Stimulated activated CD4-positive, alpha-beta T cell treated with anti-CD3 and anti-CD28 coated beads, Interleukin-4, amount 100 ng/mL, for 4 hours (primary cell): ENCODE data around the gene FGA.
A peak's percentile ranks its signal among the peaks of the same experiment; 100 is the strongest.

ENCODE experiments used
- DNase-seq, 2 experiments: peaks; one replicate each; pipeline ENCODE4 v3.0.0-alpha.2; 2020

FGA gene

GRCh38 chr4:154590329-154591006 is at the start of gene FGA:
FGA (minus strand) TSS chr4:154590742; CDS start chr4:154590687, 55 bp downstream.
- DNase-seq = no peak

GRCh38 chr4:154634058-154634457 is 43.5 kb upstream of the FGA start:
- DNase-seq = no peak

DNA sequence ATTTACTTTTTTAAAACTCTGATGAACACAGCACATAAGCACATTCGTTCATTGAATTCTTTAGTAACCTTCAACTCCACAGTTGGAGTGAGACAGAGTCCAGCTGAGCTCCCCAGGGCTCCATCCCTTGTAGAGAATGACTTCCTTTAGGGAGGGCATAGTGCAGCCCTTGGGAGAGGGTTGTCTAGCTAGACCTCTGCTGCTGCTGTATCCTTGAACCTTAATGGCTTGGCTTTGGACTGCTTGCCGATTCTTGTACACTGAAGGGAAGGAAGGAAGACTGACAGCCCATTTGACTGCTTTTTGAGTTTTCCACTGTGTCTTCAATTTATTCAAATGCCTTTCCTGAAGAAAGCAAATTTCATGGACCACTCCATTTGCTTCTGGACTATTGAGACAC is 41.3 kb upstream of the FGA start:
- no peak for DNase-seq

DNA sequence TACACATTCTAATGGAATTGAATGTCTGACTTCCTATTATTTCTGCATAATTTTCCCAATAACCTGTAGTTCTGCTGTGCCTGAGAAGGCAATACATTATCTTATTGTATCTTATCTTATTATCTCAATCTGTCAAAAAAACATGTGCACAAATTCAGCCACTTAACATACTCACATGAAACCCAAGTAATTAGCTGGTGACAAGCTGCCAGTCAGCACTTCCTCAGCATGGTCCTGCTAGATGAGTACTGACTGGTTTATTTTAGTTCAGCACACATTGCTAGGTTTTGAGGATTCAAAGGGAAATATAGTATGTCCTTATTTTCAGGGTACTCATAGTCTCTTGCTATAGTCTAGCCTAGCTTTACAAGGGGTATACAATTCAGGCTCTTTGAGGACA is 39.8 kb upstream of the FGA start:
- DNase-seq = no peak

DNA sequence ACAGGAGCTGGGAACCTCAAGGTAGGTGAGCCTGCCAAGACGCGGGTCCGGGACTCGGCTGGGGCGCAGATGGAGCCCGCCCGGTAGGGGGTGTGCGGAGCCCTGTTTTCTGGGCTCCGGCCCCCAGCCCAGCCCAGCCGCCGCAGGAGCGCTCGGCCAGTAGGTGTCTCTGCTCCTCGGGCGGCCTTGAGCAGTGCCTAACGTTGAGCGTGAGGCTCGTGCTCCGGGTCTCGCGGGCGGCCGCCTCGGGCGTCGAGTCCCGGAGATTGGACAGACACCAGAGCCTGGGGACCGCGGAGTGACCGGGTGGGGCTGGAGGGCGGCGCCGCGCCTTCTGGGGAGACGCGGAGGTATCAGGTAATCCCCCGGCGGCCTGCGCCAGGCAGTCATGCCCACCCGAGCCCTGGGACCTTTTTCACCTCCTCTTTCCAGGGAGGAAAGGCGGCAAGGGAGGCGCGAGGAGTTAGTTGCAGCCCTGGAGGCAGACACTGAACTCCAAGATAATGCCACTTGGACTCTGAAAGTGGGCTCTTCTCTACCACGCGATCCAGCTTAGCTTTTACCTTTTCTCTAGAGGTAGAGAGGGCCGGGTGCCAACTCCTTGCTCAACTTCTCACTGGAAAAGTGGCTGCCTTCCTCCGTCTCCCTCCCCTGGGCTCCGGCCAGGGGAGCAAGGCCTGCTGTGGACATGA is 36.4 kb upstream of the FGA start:
- DNase-seq = peak; percentile 38 to 53

- DNase-seq = no peak
Measured at GRCh38 chr4:154625971-154626370, 35.4 kb upstream of the FGA start.

- DNase-seq = no peak
Measured at GRCh38 chr4:154623995-154624394, 33.5 kb upstream of the FGA start.

DNA sequence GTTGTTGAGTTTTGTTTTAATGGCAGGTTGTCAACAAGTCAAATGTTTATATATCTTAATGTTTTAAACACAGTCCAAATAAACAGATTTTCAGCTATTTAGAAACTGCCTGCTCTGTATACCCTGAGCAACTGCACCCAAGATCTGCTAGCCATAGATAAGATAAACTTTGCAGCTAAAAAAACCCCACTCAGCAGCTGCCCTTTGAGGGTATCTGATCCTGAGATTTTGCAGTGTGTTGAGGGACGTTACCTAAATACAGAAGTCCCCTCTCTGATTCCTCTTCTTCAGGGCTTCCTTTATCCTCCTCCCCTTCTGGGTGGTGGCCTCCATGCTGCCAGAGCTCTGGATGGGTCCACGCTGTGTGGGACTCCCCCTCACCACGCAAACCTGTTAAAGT is 32.9 kb upstream of the FGA start:
- DNase-seq = no peak

DNA sequence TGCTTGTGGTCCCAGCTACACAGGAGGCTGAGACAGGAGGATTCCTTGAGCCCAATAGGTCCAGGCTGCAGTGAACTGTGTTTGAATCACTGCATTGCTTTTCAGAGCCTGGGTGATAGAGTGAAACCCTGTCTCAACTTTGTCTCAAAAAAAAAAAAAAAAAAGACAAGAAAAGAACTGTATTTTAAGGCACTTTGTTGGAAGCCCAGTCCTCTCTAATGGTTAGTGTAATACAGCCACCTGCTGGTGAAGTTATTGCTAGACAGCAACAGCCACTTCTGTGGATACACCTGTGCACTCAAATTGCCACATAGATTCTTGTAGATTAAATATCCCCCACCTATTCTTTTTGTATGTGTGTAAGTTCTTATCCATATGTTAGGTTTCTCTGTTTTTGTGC is 32.1 kb upstream of the FGA start:
- DNase-seq = no peak

DNA sequence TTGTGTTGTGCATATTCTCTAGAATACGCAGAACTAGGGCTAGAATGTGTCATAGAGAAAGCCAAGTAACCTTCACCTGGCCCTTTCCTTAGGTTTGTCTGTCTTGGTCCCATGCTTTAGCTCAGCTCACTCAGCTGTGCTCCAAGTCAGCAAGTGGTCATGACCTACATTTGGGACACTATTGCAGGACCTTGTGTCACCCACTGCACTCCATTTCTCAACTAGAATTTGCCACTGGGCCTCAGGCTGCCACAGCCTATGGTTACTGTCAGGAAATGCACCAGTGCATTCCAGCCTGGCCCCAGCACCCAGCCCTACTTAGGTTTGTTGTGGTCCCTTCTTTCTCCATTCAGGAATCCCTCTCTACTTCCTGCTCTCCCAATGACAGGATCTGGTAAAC is 29.6 kb upstream of the FGA start:
- DNase-seq = no peak

- DNase-seq = peak; percentile 23 to 33
Measured at GRCh38 chr4:154618708-154619315, 28.3 kb upstream of the FGA start.

- DNase-seq = no peak
Measured at GRCh38 chr4:154617820-154618317, 27.3 kb upstream of the FGA start.

DNA sequence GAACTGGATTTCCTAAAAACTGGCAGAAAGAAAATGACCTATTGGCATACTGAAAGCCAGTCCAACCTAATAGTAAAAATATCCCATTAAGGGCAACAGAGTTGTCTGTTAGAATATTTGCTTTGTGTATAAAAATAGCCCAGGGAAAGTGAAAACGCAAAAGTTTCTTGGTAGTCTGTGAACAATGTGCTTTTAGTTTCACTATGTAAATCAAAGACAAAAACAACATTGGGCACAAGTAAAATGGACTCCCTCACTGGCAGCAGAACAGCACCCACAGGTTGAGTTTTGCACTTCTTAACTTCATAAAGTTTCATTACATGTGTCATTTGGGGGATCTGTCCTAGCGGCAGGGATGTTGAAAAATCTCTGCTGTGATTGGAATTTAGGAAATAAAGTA is 26.2 kb upstream of the FGA start:
- DNase-seq = no peak

- no peak for DNase-seq
Measured at GRCh38 chr4:154616287-154616686, 25.7 kb upstream of the FGA start.

GRCh38 chr4:154615211-154615610 is 24.7 kb upstream of the FGA start:
- DNase-seq = no peak

DNA sequence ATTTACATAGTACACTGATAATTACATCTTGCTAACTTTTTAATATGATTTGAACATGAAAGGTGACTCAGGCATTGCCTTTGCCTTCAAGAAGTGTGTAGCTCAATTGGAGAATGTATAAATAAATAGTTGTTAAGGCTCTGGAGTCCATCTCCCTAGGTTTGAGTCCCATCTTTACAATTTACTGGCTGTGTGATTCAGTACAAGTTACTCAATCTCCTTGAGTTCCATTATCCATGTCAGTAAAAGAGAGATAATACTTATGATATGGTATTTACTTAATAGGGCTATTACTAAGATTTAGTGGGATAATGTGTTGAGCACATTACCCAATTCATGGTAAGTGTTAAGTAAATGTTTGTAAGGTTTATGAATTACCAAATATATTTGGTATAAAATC is 23.8 kb upstream of the FGA start:
- DNase-seq = no peak

DNA sequence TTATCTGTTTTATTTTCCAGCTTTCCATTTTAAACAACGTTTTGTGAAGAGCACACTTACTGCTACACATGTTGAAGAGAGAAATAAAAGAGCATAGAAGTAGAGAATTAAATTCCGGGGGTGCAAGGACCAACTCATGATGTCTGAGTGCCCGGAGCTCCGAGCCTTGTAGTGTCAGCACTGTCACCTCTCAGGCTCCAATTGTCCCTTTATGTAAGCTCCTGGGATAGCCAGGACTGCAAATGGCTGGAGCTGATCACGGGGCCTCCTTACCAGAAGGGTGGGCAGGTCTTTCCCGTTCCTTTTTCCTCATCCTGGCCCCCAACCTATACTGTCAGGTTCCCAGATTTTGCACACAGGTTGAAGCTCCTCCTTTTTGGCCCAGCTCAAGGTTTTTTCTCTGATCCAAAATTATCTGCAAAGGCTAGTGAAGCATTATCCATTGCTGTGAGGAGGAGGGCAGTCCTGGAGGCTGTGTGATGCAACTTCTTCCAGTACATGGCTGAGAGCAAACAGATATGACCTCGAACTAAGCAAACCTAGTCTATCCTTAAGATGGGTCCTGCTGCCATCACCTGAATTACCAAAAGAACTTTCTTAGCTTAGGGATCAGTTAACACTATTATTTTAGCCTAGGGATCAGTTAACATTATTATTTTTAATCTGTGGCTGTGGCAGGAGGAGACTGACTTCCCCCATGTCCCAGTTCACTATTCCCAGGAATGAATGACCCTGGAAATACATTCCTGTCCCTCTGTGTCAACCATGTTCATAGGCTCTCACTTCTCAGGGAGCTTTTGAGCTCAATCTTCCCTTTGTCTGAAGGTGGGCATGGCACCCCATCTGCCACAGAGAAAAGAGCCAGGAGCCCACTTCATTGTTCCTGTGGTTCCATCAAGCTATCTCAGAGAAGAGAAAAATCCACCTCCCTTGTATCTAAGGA is 22.2 kb upstream of the FGA start, which contains the start of gene FGG:
Gene FGG, minus strand, starts transcription at position 185 of the 943 bp plus-strand sequence. Its CDS starts 47 bp downstream, at position 138.
- no peak for DNase-seq

DNA sequence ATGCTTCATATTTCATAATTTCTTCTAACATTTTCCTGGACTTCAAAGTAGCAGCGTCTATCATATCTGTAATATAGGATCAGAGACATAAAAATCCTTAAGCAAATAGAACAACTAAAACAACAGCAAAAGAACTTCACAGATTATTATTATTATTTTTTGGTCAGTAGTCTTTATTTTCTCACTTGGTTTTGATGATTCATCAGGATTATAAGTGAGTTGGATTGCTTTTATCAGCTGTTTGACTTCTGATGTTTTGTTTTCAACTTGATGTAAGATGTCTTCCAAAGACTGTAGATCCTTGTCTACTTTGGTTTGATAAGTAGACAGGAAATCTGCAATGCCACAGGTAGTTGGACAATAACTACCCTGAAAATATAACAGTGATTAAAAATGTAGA is 21.3 kb upstream of the FGA start:
- DNase-seq = no peak

- no peak for DNase-seq
Measured at GRCh38 chr4:154610582-154610981, 20.0 kb upstream of the FGA start.

DNA sequence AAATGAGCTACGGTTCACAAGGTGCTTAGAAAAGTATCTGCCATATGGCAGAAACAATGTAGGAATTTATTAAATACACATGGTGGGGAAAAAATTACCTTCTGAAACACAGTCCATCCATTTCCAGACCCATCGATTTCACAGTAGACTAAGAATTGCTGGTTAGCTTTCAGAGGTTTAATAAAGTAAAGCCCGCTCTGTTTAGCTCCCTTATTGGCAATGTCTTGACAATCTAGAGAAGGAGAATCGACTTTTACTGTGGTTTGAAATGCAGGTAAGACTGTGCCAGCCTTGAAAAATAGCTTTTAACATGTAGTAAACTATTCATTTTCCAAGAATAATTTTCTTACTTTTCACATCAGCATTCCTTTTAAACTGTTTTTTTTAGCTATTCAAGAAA is 19.0 kb upstream of the FGA start:
- no peak for DNase-seq

- no peak for DNase-seq
Measured at GRCh38 chr4:154608361-154609252, 18.1 kb upstream of the FGA start.
